ENCODE measurements around the gene PHAX.

- TF ChIP-seq, protein P1, sequence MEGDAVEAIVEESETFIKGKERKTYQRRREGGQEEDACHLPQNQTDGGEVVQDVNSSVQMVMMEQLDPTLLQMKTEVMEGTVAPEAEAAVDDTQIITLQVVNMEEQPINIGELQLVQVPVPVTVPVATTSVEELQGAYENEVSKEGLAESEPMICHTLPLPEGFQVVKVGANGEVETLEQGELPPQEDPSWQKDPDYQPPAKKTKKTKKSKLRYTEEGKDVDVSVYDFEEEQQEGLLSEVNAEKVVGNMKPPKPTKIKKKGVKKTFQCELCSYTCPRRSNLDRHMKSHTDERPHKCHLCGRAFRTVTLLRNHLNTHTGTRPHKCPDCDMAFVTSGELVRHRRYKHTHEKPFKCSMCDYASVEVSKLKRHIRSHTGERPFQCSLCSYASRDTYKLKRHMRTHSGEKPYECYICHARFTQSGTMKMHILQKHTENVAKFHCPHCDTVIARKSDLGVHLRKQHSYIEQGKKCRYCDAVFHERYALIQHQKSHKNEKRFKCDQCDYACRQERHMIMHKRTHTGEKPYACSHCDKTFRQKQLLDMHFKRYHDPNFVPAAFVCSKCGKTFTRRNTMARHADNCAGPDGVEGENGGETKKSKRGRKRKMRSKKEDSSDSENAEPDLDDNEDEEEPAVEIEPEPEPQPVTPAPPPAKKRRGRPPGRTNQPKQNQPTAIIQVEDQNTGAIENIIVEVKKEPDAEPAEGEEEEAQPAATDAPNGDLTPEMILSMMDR (IDR thresholded peaks at IDR 0.05; ENCODE audit: low read depth, low read length), result no peak
- no peak for TF ChIP-seq EZH2phosphoT487 (IDR thresholded peaks at IDR 0.05; ENCODE audit: low read depth)
These were observed 13.3 kb downstream of the PHAX start for GRCh38 chr5:126613941-126614592.
